ENCODE data around the gene GYG2.

The GYG2 gene

GRCh38 chrX:2817036-2817435, 11.7 kb upstream of the GYG2 start:
- no peak for DNase-seq (ENCODE audit: low spot score)

GRCh38 chrX:2819345-2820135, 9.2 kb upstream of the GYG2 start:
- DNase-seq (ENCODE audit: low spot score): no peak

GRCh38 chrX:2820136-2820771, 8.5 kb upstream of the GYG2 start:
- no peak for DNase-seq (ENCODE audit: low spot score)

- no peak for DNase-seq (ENCODE audit: low spot score)
Measured at GRCh38 chrX:2823795-2824386, 4.8 kb upstream of the GYG2 start.

- DNase-seq (ENCODE audit: low spot score): no peak
Measured at GRCh38 chrX:2824886-2825285, 3.8 kb upstream of the GYG2 start.

- DNase-seq (ENCODE audit: low spot score): no peak
Measured at GRCh38 chrX:2828959-2829411, 255 bp downstream of the GYG2 start.

- DNase-seq (ENCODE audit: low spot score): no peak
Measured at GRCh38 chrX:2829469-2830246, 928 bp downstream of the GYG2 start.

- DNase-seq (ENCODE audit: low spot score): no peak
Measured at GRCh38 chrX:2831471-2832228, 2.9 kb downstream of the GYG2 start.

GRCh38 chrX:2837961-2838360, 9.2 kb downstream of the GYG2 start:
- DNase-seq (ENCODE audit: low spot score): no peak

GRCh38 chrX:2840961-2841360, 12.2 kb downstream of the GYG2 start:
- DNase-seq (ENCODE audit: low spot score): no peak

- DNase-seq (ENCODE audit: low spot score): no peak
Measured at GRCh38 chrX:2841537-2841936, 12.8 kb downstream of the GYG2 start.

- DNase-seq (ENCODE audit: low spot score): no peak
Measured at GRCh38 chrX:2846992-2847391, 18.3 kb downstream of the GYG2 start.

GRCh38 chrX:2848871-2849301, 20.2 kb downstream of the GYG2 start:
- DNase-seq (ENCODE audit: low spot score): no peak

GRCh38 chrX:2854918-2855317, 26.2 kb downstream of the GYG2 start:
- no peak for DNase-seq (ENCODE audit: low spot score)

- DNase-seq (ENCODE audit: low spot score): no peak
Measured at GRCh38 chrX:2855761-2856160, 27.0 kb downstream of the GYG2 start.

GRCh38 chrX:2857566-2857965, 28.8 kb downstream of the GYG2 start:
- no peak for DNase-seq (ENCODE audit: low spot score)

GRCh38 chrX:2859197-2859797, 30.6 kb downstream of the GYG2 start:
- DNase-seq (ENCODE audit: low spot score): no peak

GRCh38 chrX:2862404-2862803, 33.7 kb downstream of the GYG2 start:
- no peak for DNase-seq (ENCODE audit: low spot score)

GRCh38 chrX:2863646-2864045, 34.9 kb downstream of the GYG2 start:
- no peak for DNase-seq (ENCODE audit: low spot score)

GRCh38 chrX:2867206-2867605, 38.5 kb downstream of the GYG2 start:
- no peak for DNase-seq (ENCODE audit: low spot score)

GRCh38 chrX:2870650-2871049, 41.9 kb downstream of the GYG2 start:
- DNase-seq (ENCODE audit: low spot score): no peak

All from CD4-positive, alpha-beta T cell treated with Interleukin-15 for 4 hours (primary cell).